A172 (cell line): ENCODE results near the gene PCSK4. TPM values are rescaled to one million over a fixed set of nuclear protein-coding genes. Genes with fewer than 3 reads are reported as not detected.
"Not testable (repeated sequence)": the region's sequence is repeated elsewhere in the genome, so short reads cannot be mapped to it uniquely, and the experiment has no call there.

Experiments used
- DNase-seq: peaks from one replicate; pipeline ENCODE4 v3.0.0-alpha.2; 2015; ENCODE audit warnings: low spot score
- total RNA-seq: library from RNA; depleted of rRNA; stranded (reverse); fragments of >200 nt; shearing (Covaris generic); gene quantifications from 2 replicates; pipeline ENCODE4 v1.2.3, GENCODE V29; 2014; rRNA removed

PCSK4 gene
- total RNA-seq = 3.1 and 5.4 TPM in 2 replicates

GRCh38 chr19:1490311-1491113, at the start of gene PCSK4:
PCSK4 (minus strand) TSS chr19:1490350; CDS start chr19:1490346, 4 bp downstream.
- DNase-seq = peak; percentile 98

- not testable (repeated sequence) for DNase-seq
These were observed 49.6 kb upstream of the PCSK4 start for GRCh38 chr19:1539749-1540148.

- DNase-seq = no peak
These were observed 48.8 kb upstream of the PCSK4 start for GRCh38 chr19:1538978-1539377.

- DNase-seq = not testable (repeated sequence)
These were observed 45.5 kb upstream of the PCSK4 start for GRCh38 chr19:1535699-1536098.

GRCh38 chr19:1534972-1535371, 44.8 kb upstream of the PCSK4 start:
- no peak for DNase-seq

- no peak for DNase-seq
These were observed 43.5 kb upstream of the PCSK4 start for GRCh38 chr19:1533510-1534150.

GRCh38 chr19:1532003-1532402, 41.9 kb upstream of the PCSK4 start:
- DNase-seq = no peak

GRCh38 chr19:1531587-1531986, 41.4 kb upstream of the PCSK4 start:
- no peak for DNase-seq

- not testable (repeated sequence) for DNase-seq
These were observed 40.7 kb upstream of the PCSK4 start for GRCh38 chr19:1530856-1531255.

GRCh38 chr19:1529430-1529816, 39.3 kb upstream of the PCSK4 start:
- DNase-seq = no peak

GRCh38 chr19:1528596-1529429, 38.7 kb upstream of the PCSK4 start:
- no peak for DNase-seq

GRCh38 chr19:1527650-1528309, 37.6 kb upstream of the PCSK4 start:
- no peak for DNase-seq

GRCh38 chr19:1526979-1527649, 37.0 kb upstream of the PCSK4 start:
- no peak for DNase-seq

- DNase-seq = no peak
These were observed 36.1 kb upstream of the PCSK4 start for GRCh38 chr19:1526066-1526778.

GRCh38 chr19:1525343-1525742, 35.2 kb upstream of the PCSK4 start:
- DNase-seq = no peak

GRCh38 chr19:1524972-1525325, 34.8 kb upstream of the PCSK4 start:
- DNase-seq = no peak

GRCh38 chr19:1524287-1524971, 34.3 kb upstream of the PCSK4 start:
- DNase-seq = no peak

GRCh38 chr19:1523412-1524286, 33.5 kb upstream of the PCSK4 start, which contains the start of gene PLK5:
PLK5 (plus strand) TSS chr19:1524077; CDS start chr19:1526997, 2,920 bp downstream.
- no peak for DNase-seq

GRCh38 chr19:1522838-1523237, 32.7 kb upstream of the PCSK4 start:
- no peak for DNase-seq
